ENCODE measurements around the gene KREMEN1. TPM values are rescaled to one million over a fixed set of nuclear protein-coding genes. Genes with fewer than 3 reads are reported as not detected.

Gene KREMEN1
- total RNA-seq, 1 experiment from 2014 or later: 31.9 TPM

GRCh38 chr22:29156507-29156906 is 83.7 kb downstream of the KREMEN1 start:
- POLR2A ChIA-PET: no interaction called here
- H3K9me2 ChIP-seq (ENCODE audit: insufficient read depth): no peaks in the 10 kb centered on the region
- no peak overlapping the region for H2AFZ ChIP-seq (ENCODE audit: low read depth, low read length, poor library complexity, severe bottlenecking)
- CTCF ChIA-PET: interaction anchor here (0.5 kb wide), 1 partner anchor 144 kb away, joined by 3 read pairs; no protein-coding TSS in a partner anchor
- H3K27me3 ChIP-seq (ENCODE audit: insufficient read depth, low read length): no peaks in the 10 kb centered on the region
- no peaks in the 10 kb centered on the region for H4K20me1 ChIP-seq (ENCODE audit: insufficient read depth)
- no peak for DNase-seq (ENCODE audit: low read depth, low spot score)
- no TSS peak for BruUV-seq (replicated peaks)
- H3K36me3 ChIP-seq (ENCODE audit: control insufficient read depth in 1 of 2, insufficient read depth in 2 of 2, low read length in 2 of 2): no peaks in the 10 kb centered on the region
- no peak overlapping the region for H3K9ac ChIP-seq (ENCODE audit: low read length)
- peaks cover 3 to 8% of the 10 kb centered on the region in 2 experiments; a peak in 2 of 4 replicates for H3K4me1 ChIP-seq (ENCODE audit: control insufficient read depth in 1 of 2, insufficient read depth in 2 of 2, low read length in 2 of 2)
- H3K27ac ChIP-seq (ENCODE audit: low read depth, low read length): no peak overlapping the region
- RAD21 ChIA-PET (ENCODE audit: low non-redundant PET in 1 of 2, low total read pairs in 2 of 2, uncharacterized antibody in 2 of 2, unreplicated experiment in 2 of 2): no interaction called here
- H3K9me3 ChIP-seq (ENCODE audit: control insufficient read depth in 1 of 2, insufficient read depth in 1 of 2, low read depth in 1 of 2, low read length in 2 of 2): no peaks in the 10 kb centered on the region
- intact Hi-C loops (cut with micrococcal nuclease): loop anchor here (10.0 kb wide), 1 partner anchor 88 kb away; no protein-coding TSS in a partner anchor
- no peak overlapping the region for H3K4me2 ChIP-seq (ENCODE audit: low read length)
- TF ChIP-seq TCF7L2 (IDR thresholded peaks at IDR 0.05; ENCODE audit: borderline replicate concordance, extremely low read depth, insufficient read depth, insufficient read length) (no peak), EZH2phosphoT487 (IDR thresholded peaks at IDR 0.05; ENCODE audit: borderline replicate concordance) (no peak), JUND (IDR thresholded peaks at IDR 0.05) (no peak), FOSL1 (IDR thresholded peaks at IDR 0.05; ENCODE audit: low read depth) (no peak), REST (IDR thresholded peaks at IDR 0.05; ENCODE audit: low read depth) (no peak), EGR1 (IDR thresholded peaks at IDR 0.05; ENCODE audit: low read depth) (no peak), SIN3A (IDR thresholded peaks at IDR 0.05; ENCODE audit: low read depth) (no peak), POLR2AphosphoS5 (IDR thresholded peaks at IDR 0.05; ENCODE audit: low read depth, low read length) (no peak), POLR2A (IDR thresholded peaks at IDR 0.05; ENCODE audit: borderline replicate concordance, extremely low read depth, insufficient read depth, insufficient read length) (no peak), ATF3 (IDR thresholded peaks at IDR 0.05) (no peak)
- TF ChIP-seq, protein P1, sequence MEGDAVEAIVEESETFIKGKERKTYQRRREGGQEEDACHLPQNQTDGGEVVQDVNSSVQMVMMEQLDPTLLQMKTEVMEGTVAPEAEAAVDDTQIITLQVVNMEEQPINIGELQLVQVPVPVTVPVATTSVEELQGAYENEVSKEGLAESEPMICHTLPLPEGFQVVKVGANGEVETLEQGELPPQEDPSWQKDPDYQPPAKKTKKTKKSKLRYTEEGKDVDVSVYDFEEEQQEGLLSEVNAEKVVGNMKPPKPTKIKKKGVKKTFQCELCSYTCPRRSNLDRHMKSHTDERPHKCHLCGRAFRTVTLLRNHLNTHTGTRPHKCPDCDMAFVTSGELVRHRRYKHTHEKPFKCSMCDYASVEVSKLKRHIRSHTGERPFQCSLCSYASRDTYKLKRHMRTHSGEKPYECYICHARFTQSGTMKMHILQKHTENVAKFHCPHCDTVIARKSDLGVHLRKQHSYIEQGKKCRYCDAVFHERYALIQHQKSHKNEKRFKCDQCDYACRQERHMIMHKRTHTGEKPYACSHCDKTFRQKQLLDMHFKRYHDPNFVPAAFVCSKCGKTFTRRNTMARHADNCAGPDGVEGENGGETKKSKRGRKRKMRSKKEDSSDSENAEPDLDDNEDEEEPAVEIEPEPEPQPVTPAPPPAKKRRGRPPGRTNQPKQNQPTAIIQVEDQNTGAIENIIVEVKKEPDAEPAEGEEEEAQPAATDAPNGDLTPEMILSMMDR (IDR thresholded peaks at IDR 0.05 in 2 of 3, conservative IDR thresholded peaks at IDR 0.05 in 1 of 3; ENCODE audit: borderline replicate concordance in 1 of 3, insufficient read depth in 1 of 3, low read depth in 2 of 3, low read length in 2 of 3): no peak
- no peaks in the 10 kb centered on the region for H3K79me2 ChIP-seq (ENCODE audit: insufficient read depth, low read length)
- peak; percentile 50 for ATAC-seq
- H3K4me3 ChIP-seq (replicated peaks in 1 of 2; ENCODE audit: low read depth in 1 of 2, low read length in 2 of 2): no peak overlapping the region
